HepG2 (cell line): ENCODE measurements around the gene TRAF4. TPM values are rescaled to one million over a fixed set of nuclear protein-coding genes. Genes with fewer than 3 reads are reported as not detected.

Experiments
- AGO1 ChIP-seq: fragments of 200-400 bp; formaldehyde crosslinking; IDR thresholded peaks from 2 replicates; pipeline ENCODE4 v1.6.1; 2017; ENCODE audit warnings: mild to moderate bottlenecking, low read depth, low read length, moderate library complexity; ENCODE audit not compliant: poor library complexity, severe bottlenecking
- ARNT2 ChIP-seq: sonication (generic); formaldehyde crosslinking; IDR thresholded peaks from 2 replicates; pipeline ENCODE4 v1.8.0; 2022; ENCODE audit warnings: mild to moderate bottlenecking, low read depth, missing genetic modification reagents, moderate library complexity
- BRD4 ChIP-seq: sonication (generic); formaldehyde crosslinking; IDR thresholded peaks from 2 replicates; pipeline ENCODE4 v1.4.0; 2020; ENCODE audit warnings: missing genetic modification reagents
- CBX1 ChIP-seq: IDR thresholded peaks from one replicate; pipeline ENCODE4 v1.6.1; 2016; ENCODE audit warnings: antibody characterized with exemption, low read depth
- CCDC6 ChIP-seq: sonication (generic); formaldehyde crosslinking; IDR thresholded peaks from 2 replicates; pipeline ENCODE4 v1.8.1; 2022; ENCODE audit warnings: mild to moderate bottlenecking, missing genetic modification reagents, moderate library complexity
- ESRRA ChIP-seq: sonication (generic); formaldehyde crosslinking; IDR thresholded peaks from 2 replicates; pipeline ENCODE4 v1.5.1; 2020; ENCODE audit warnings: mild to moderate bottlenecking, low read depth, missing genetic modification reagents
- HNF4G ChIP-seq, 2 experiments: sonication (generic) in 1 of 2; formaldehyde crosslinking in 1 of 2; IDR thresholded peaks; 2 replicates each; pipeline versions ENCODE4 v1.4.0 to v1.6.1; 2011 to 2020; ENCODE audit warnings: borderline replicate concordance in 2 of 2, low read depth in 2 of 2, mild to moderate bottlenecking in 2 of 2, low read length in 1 of 2, missing genetic modification reagents in 1 of 2, moderate library complexity in 1 of 2
- MXD4 ChIP-seq: IDR thresholded peaks from 2 replicates; pipeline ENCODE4 v1.6.1; 2016; ENCODE audit warnings: mild to moderate bottlenecking, missing biosample characterization, missing genetic modification reagents
- MYC ChIP-seq: sonication (generic); formaldehyde crosslinking; IDR thresholded peaks from 2 replicates; pipeline ENCODE4 v1.9.0; 2021; ENCODE audit warnings: missing genetic modification reagents, borderline replicate concordance
- PAXIP1 ChIP-seq: sonication (generic); formaldehyde crosslinking; conservative IDR thresholded peaks from 2 replicates; pipeline ENCODE4 v1.4.0; 2020; ENCODE audit warnings: mild to moderate bottlenecking, missing genetic modification reagents, moderate library complexity
- REXO4 ChIP-seq: sonication (generic); formaldehyde crosslinking; IDR thresholded peaks from 2 replicates; pipeline ENCODE4 v1.8.0; 2022; ENCODE audit warnings: missing genetic modification reagents, mild to moderate bottlenecking, borderline replicate concordance
- SOX6 ChIP-seq, 2 experiments: fragments of 450-650 bp in 1 of 2; sonication (generic) in 1 of 2; formaldehyde crosslinking in 1 of 2; IDR thresholded peaks; 2 replicates each; pipeline versions ENCODE4 v1.4.0 to v1.6.1; 2017 to 2020; ENCODE audit warnings: antibody characterized with exemption in 1 of 2, mild to moderate bottlenecking in 1 of 2, missing genetic modification reagents in 1 of 2
- SSRP1 ChIP-seq: IDR thresholded peaks from 2 replicates; pipeline ENCODE4 v1.6.1; 2016; ENCODE audit warnings: control low read depth
- TFE3 ChIP-seq: IDR thresholded peaks from 2 replicates; pipeline ENCODE4 v1.6.1; 2016
- UBTF ChIP-seq: sonication (generic); formaldehyde crosslinking; IDR thresholded peaks from 2 replicates; pipeline ENCODE4 v1.4.0; 2020; ENCODE audit warnings: mild to moderate bottlenecking, missing genetic modification reagents
- ZNF121 ChIP-seq: sonication (generic); formaldehyde crosslinking; IDR thresholded peaks from 2 replicates; pipeline ENCODE4 v1.5.0; 2020; ENCODE audit warnings: mild to moderate bottlenecking, missing genetic modification reagents
- ZNF136 ChIP-seq: sonication (generic); formaldehyde crosslinking; IDR thresholded peaks from 2 replicates; pipeline ENCODE4 v1.8.1; 2022; ENCODE audit warnings: low read depth, mild to moderate bottlenecking, moderate library complexity, missing genetic modification reagents
- ZNF205 ChIP-seq: IDR thresholded peaks from 2 replicates; pipeline ENCODE4 v1.6.1; 2018; ENCODE audit warnings: missing biosample characterization, missing genetic modification reagents
- ZNF235 ChIP-seq: sonication (generic); formaldehyde crosslinking; IDR thresholded peaks from 2 replicates; pipeline ENCODE4 v1.8.1; 2023; ENCODE audit warnings: mild to moderate bottlenecking, missing genetic modification reagents, borderline replicate concordance
- ZNF296 ChIP-seq: sonication (generic); formaldehyde crosslinking; conservative IDR thresholded peaks from 2 replicates; pipeline ENCODE4 v1.5.0; 2020; ENCODE audit warnings: mild to moderate bottlenecking, missing genetic modification reagents
- ZNF451 ChIP-seq: sonication (generic); formaldehyde crosslinking; IDR thresholded peaks from 2 replicates; pipeline ENCODE4 v1.5.0; 2020; ENCODE audit warnings: mild to moderate bottlenecking, missing genetic modification reagents
- ZNF552 ChIP-seq: sonication (generic); formaldehyde crosslinking; IDR thresholded peaks from 2 replicates; pipeline ENCODE4 v1.9.0; 2022; ENCODE audit warnings: missing genetic modification reagents, mild to moderate bottlenecking, borderline replicate concordance
- ZNF768 ChIP-seq: sonication (generic); formaldehyde crosslinking; IDR thresholded peaks from 2 replicates; pipeline ENCODE4 v1.4.0; 2020; ENCODE audit warnings: missing genetic modification reagents
- polyA plus RNA-seq, 8 experiments: library from polyadenylated mRNA; depleted of rRNA in 3 of 8; stranded (reverse) in 7 of 8; unstranded in 1 of 8; fragments of >200 nt; fragmentation: Illumina TruSeq in 4 of 8; extraction: Trizol in 4 of 8; gene quantifications; 2 replicates each; pipeline versions ENCODE4 v1.2.1 to v1.2.3, GENCODE V29; 2011 to 2016; ENCODE audit warnings: low read depth in 4 of 8, missing spikeins in 1 of 8, mixed read lengths in 1 of 8; ENCODE audit not compliant: insufficient read depth in 1 of 8
- total RNA-seq, 5 experiments: library from RNA; depleted of rRNA; stranded (reverse); fragments of >200 nt; fragmentation: Illumina TruSeq; extraction: Trizol; gene quantifications; 2 replicates each; pipeline ENCODE4 v1.2.3, GENCODE V29; 2016; ENCODE audit warnings: low read depth in 1 of 5

TRAF4 gene
- total and polyA plus RNA-seq, 2 of the 13 experiments (the other 11 are each of a cell fraction or from before 2014, with no cell fraction given) = 86.0 to 89.9 TPM

GRCh38 chr17:28788100-28788499 is 44.3 kb downstream of the TRAF4 start (continued):
- no peak for TF ChIP-seq CCDC6
- no peak for TF ChIP-seq UBTF (CRISPR knock-in tag)
- TF ChIP-seq ZNF552 = no peak
- no peak for TF ChIP-seq BRD4 (CRISPR knock-in tag)
- no peak for TF ChIP-seq ESRRA
- no peak for TF ChIP-seq TFE3 (CRISPR knock-in tag)
- no peak for TF ChIP-seq REXO4 (CRISPR knock-in tag)
- TF ChIP-seq CBX1 = no peak
- TF ChIP-seq SOX6 (IDR thresholded peaks at IDR 0.05) = no peak
- peak; percentile 42; the same call in 1 of the 2 replicates for TF ChIP-seq SOX6 (CRISPR knock-in tag; IDR thresholded peaks at IDR 0.05)
- TF ChIP-seq PAXIP1 (CRISPR knock-in tag) = peak; percentile 58; the same call in 1 of the 2 replicates
- no peak for TF ChIP-seq ZNF205 (CRISPR knock-in tag)
- TF ChIP-seq ZNF451 (CRISPR knock-in tag) = no peak
- TF ChIP-seq ZNF296 (CRISPR knock-in tag) = no peak
- no peak for TF ChIP-seq MYC (CRISPR knock-in tag)
- no peak for TF ChIP-seq ZNF121 (CRISPR knock-in tag)
- no peak for TF ChIP-seq SSRP1 (CRISPR knock-in tag)
- no peak for TF ChIP-seq ZNF768 (CRISPR knock-in tag)
- TF ChIP-seq HNF4G (IDR thresholded peaks at IDR 0.05; ENCODE audit: borderline replicate concordance, low read depth, low read length) = no peak
- no peak for TF ChIP-seq HNF4G (CRISPR knock-in tag; IDR thresholded peaks at IDR 0.05; ENCODE audit: borderline replicate concordance, low read depth)
- no peak for TF ChIP-seq ARNT2 (CRISPR knock-in tag)
- no peak for TF ChIP-seq ZNF136 (CRISPR knock-in tag)
- TF ChIP-seq ZNF235 = no peak
- TF ChIP-seq MXD4 (CRISPR knock-in tag) = no peak
- no peak for TF ChIP-seq AGO1
